Breast epithelium (tissue), 3 donors: ENCODE data around the gene GPR107.

ENCODE experiments used
- POLR2A ChIP-seq: fragments of 450-650 bp; IDR thresholded peaks from one replicate; pipeline ENCODE4 v1.6.1; 2016; ENCODE audit warnings: antibody characterized with exemption, mild to moderate bottlenecking, moderate library complexity
- POLR2AphosphoS5 ChIP-seq, 3 donors: sonication (generic); formaldehyde crosslinking; IDR thresholded peaks; one replicate each; pipeline ENCODE4 v1.6.1; 2017; ENCODE audit warnings: antibody characterized with exemption in 3 of 3
- TF ChIP-seq, protein P1 (sequence below), 3 donors: fragments of 450-650 bp; IDR thresholded peaks; one replicate each; pipeline ENCODE4 v1.5.1; 2016 to 2017; ENCODE audit warnings: antibody characterized with exemption in 3 of 3, mild to moderate bottlenecking in 3 of 3, moderate library complexity in 3 of 3

DNA sequence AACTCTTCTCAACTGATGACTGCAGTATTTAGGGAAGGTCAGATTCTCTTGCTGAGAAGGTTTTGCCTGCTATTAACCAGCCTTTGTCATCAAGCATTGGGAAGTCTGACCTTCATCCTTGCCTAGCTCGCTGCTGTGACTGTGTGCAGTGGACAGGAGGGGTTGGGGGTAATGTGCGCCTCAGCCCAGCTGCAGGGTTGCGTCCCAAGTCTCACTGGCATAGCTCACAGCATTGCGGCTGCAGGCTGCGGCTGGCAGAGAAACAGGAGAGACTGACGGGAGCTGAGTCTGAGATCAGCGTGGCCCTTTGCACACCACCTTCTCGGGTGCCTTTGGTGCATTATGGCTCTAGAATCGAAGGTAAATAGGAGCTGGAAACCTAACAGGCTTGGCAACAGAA, 62.6 kb downstream of the GPR107 start:
- TF ChIP-seq, protein P1, sequence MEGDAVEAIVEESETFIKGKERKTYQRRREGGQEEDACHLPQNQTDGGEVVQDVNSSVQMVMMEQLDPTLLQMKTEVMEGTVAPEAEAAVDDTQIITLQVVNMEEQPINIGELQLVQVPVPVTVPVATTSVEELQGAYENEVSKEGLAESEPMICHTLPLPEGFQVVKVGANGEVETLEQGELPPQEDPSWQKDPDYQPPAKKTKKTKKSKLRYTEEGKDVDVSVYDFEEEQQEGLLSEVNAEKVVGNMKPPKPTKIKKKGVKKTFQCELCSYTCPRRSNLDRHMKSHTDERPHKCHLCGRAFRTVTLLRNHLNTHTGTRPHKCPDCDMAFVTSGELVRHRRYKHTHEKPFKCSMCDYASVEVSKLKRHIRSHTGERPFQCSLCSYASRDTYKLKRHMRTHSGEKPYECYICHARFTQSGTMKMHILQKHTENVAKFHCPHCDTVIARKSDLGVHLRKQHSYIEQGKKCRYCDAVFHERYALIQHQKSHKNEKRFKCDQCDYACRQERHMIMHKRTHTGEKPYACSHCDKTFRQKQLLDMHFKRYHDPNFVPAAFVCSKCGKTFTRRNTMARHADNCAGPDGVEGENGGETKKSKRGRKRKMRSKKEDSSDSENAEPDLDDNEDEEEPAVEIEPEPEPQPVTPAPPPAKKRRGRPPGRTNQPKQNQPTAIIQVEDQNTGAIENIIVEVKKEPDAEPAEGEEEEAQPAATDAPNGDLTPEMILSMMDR (IDR thresholded peaks at IDR 0.05): no peak
- TF ChIP-seq POLR2A (no peak), POLR2AphosphoS5 (IDR thresholded peaks at IDR 0.05) (no peak)
